ENCODE data around the gene DAB1.

The DAB1 gene

GRCh38 chr1:57162607-57163261 is 261.1 kb downstream of the DAB1 start:
- in situ Hi-C loops (cut with HindIII; ENCODE audit: low sequenced_read_pairs), result no loop called here
- no peak for DNase-seq (ENCODE audit: low read depth)
- no peak for TF ChIP-seq CTCF (IDR thresholded peaks at IDR 0.05; ENCODE audit: low read depth, low read length, missing control alignments)
- no peak overlapping the region for H3K4me3 ChIP-seq (ENCODE audit: low read depth, low read length)

GRCh38 chr1:57160594-57160993 is 263.3 kb downstream of the DAB1 start:
- no peak overlapping the region for H3K4me3 ChIP-seq (ENCODE audit: low read depth, low read length)
- no peak for DNase-seq (ENCODE audit: low read depth)
- no peak for TF ChIP-seq CTCF (IDR thresholded peaks at IDR 0.05; ENCODE audit: low read depth, low read length, missing control alignments)
- in situ Hi-C loops (cut with HindIII; ENCODE audit: low sequenced_read_pairs), result no loop called here

GRCh38 chr1:57158604-57158998 is 265.3 kb downstream of the DAB1 start:
- no peak for TF ChIP-seq CTCF (IDR thresholded peaks at IDR 0.05; ENCODE audit: low read depth, low read length, missing control alignments)
- H3K4me3 ChIP-seq (ENCODE audit: low read depth, low read length), result no peak overlapping the region
- in situ Hi-C loops (cut with HindIII; ENCODE audit: low sequenced_read_pairs), result no loop called here
- no peak for DNase-seq (ENCODE audit: low read depth)

GRCh38 chr1:57157818-57158603 is 265.8 kb downstream of the DAB1 start:
- no peak overlapping the region for H3K4me3 ChIP-seq (ENCODE audit: low read depth, low read length)
- no peak for TF ChIP-seq CTCF (IDR thresholded peaks at IDR 0.05; ENCODE audit: low read depth, low read length, missing control alignments)
- in situ Hi-C loops (cut with HindIII; ENCODE audit: low sequenced_read_pairs), result no loop called here
- DNase-seq (ENCODE audit: low read depth), result no peak

GRCh38 chr1:57156907-57157306 is 267.0 kb downstream of the DAB1 start:
- no peak overlapping the region for H3K4me3 ChIP-seq (ENCODE audit: low read depth, low read length)
- TF ChIP-seq CTCF (IDR thresholded peaks at IDR 0.05; ENCODE audit: low read depth, low read length, missing control alignments), result no peak
- DNase-seq (ENCODE audit: low read depth), result no peak
- in situ Hi-C loops (cut with HindIII; ENCODE audit: low sequenced_read_pairs), result no loop called here

GRCh38 chr1:57146100-57146499 is 277.8 kb downstream of the DAB1 start:
- DNase-seq (ENCODE audit: low read depth), result no peak
- no peak for TF ChIP-seq CTCF (IDR thresholded peaks at IDR 0.05; ENCODE audit: low read depth, low read length, missing control alignments)
- in situ Hi-C loops (cut with HindIII; ENCODE audit: low sequenced_read_pairs), result no loop called here

More at GRCh38 chr1:57146100-57146499, 277.8 kb downstream of the DAB1 start:
- no peak overlapping the region for H3K4me3 ChIP-seq (ENCODE audit: low read depth, low read length)
